ENCODE results near the gene FAM98B. TPM values are rescaled to one million over a fixed set of nuclear protein-coding genes. Genes with fewer than 3 reads are reported as not detected.

FAM98B gene
- total RNA-seq, 1 donor from 2014 or later: 7.0 TPM

Other genes with a start within 250 kb of the FAM98B start
- 14.4 and 15.8 TPM in 2 replicates for gene SPRED1, start 201.3 kb upstream of the FAM98B start, total RNA-seq
- 0.37 and 0.51 TPM in 2 replicates for gene RASGRP1, start 110.7 kb downstream of the FAM98B start, total RNA-seq

Measured in dermis blood vessel endothelial cell (primary cell).